AG10803 (cell line): ENCODE results near the gene SBNO2.

Experiments used
- DNase-seq: peaks from one replicate; pipeline ENCODE4 v3.0.0; 2010; ENCODE audit warnings: low read depth
- H3K4me3 ChIP-seq: 2 replicates; pipeline ENCODE4 v1.5.1; 2011; ENCODE audit warnings: mild to moderate bottlenecking, low read length, control low read depth
- TF ChIP-seq, protein P1 (sequence below): conservative IDR thresholded peaks from 2 replicates; pipeline ENCODE4 v1.5.1; 2011; ENCODE audit warnings: mild to moderate bottlenecking, low read length, control low read depth, inconsistent platforms

SBNO2 gene

DNA sequence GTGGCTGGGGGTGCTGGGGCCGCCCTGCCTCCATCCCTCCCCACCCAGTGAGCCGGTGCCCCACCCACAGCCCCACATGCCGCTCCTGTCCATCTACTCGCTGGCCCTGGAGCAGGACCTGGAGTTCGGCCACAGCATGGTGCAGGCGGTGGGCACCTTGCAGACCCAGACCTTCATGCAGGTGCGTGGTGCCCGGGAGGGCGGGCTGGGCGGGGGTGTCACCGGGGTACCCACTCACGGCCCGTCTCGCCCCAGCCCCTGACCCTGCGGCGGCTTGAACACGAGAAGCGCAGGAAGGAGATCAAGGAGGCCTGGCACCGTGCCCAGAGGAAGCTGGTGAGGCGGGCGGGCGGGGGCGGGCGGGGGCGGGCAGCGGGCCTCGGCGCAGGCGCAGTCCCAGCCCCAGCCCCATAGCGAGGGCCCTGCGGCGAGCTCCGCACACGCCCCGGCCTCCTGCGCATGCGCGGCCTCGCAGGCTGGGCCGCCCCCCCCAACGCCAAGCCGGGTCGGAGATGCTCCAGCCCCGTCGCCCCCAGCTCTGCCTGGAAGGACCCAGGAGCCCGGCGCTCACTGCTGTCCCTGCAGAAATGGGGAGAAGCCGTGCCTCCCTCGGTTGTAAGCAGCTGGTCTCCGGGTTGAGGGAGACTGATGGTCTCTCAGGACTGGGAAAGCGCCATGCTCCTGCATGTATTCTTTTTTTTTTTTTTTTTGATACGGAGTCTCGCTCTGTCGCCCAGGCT, 99.4 kb downstream of the SBNO2 start:
- DNase-seq: no peak
- H3K4me3 ChIP-seq: no peak overlapping the region
- TF ChIP-seq, protein P1, sequence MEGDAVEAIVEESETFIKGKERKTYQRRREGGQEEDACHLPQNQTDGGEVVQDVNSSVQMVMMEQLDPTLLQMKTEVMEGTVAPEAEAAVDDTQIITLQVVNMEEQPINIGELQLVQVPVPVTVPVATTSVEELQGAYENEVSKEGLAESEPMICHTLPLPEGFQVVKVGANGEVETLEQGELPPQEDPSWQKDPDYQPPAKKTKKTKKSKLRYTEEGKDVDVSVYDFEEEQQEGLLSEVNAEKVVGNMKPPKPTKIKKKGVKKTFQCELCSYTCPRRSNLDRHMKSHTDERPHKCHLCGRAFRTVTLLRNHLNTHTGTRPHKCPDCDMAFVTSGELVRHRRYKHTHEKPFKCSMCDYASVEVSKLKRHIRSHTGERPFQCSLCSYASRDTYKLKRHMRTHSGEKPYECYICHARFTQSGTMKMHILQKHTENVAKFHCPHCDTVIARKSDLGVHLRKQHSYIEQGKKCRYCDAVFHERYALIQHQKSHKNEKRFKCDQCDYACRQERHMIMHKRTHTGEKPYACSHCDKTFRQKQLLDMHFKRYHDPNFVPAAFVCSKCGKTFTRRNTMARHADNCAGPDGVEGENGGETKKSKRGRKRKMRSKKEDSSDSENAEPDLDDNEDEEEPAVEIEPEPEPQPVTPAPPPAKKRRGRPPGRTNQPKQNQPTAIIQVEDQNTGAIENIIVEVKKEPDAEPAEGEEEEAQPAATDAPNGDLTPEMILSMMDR: no peak

DNA sequence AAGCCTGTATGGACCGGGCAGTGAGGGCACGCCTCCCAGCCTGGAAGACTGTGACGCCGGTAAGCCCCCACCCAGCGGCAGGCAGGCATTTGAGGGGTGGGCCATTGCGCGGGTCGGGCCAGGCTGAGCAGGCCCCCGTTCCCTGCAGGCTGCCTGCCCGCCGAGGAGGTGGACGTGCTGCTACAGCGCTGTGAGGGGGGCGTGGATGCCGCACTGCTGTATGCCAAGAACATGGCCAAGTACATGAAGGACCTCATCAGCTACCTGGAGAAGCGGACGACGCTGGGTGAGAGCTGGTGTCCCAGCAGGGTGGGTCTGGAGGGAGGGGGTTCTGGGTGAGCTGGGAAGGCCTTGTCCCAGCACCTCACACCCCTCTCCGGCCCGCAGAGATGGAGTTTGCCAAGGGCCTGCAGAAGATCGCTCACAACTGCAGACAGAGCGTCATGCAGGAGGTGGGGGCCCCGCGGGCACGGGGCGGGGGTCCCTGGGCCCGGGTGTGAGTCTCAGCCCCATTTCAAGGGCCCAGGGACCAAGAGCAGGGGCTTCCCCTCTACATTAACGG, 100.0 kb downstream of the SBNO2 start:
- no peak for DNase-seq
- TF ChIP-seq, protein P1: no peak
- no peak overlapping the region for H3K4me3 ChIP-seq

DNA sequence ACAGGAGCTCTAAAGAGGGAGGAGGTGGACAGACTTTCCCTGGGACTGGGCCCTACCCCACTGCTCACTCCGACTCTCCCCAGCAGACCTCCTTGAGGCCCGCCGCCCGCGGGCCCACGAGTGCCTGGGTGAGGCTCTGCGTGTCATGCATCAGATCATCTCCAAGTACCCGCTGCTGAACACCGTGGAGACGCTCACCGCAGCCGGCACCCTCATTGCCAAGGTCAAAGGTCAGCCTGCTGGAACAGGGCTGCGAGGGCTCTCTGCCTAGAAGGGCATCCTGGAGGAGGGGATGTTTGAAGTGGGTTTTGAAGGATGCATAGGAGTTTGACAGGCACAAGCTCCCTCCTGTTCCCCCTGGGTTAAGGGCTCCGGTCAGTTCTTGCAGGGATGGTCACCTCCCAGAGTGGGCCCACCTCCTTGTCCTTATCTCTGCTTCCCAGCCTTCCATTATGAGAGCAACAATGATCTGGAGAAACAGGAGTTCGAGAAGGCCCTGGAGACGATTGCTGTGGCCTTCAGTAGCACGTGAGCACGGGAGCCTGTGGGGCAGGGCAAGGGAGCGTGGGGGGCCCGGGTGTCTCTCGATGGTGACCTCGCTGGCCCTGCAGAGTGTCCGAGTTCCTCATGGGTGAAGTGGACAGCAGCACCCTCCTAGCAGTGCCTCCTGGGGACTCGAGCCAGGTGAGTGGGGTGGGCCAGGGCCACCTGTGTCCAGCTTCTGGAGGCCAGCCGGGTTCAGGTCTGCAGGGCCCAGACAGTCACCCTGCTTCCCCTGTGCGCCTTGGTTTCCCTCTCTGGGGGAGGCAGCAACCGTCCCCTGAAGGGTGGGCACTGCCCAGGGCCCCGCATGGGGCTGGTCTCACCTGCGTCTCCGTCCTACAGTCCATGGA, 100.8 kb downstream of the SBNO2 start:
- TF ChIP-seq, protein P1: no peak
- no peak for DNase-seq
- H3K4me3 ChIP-seq: no peak overlapping the region

DNA sequence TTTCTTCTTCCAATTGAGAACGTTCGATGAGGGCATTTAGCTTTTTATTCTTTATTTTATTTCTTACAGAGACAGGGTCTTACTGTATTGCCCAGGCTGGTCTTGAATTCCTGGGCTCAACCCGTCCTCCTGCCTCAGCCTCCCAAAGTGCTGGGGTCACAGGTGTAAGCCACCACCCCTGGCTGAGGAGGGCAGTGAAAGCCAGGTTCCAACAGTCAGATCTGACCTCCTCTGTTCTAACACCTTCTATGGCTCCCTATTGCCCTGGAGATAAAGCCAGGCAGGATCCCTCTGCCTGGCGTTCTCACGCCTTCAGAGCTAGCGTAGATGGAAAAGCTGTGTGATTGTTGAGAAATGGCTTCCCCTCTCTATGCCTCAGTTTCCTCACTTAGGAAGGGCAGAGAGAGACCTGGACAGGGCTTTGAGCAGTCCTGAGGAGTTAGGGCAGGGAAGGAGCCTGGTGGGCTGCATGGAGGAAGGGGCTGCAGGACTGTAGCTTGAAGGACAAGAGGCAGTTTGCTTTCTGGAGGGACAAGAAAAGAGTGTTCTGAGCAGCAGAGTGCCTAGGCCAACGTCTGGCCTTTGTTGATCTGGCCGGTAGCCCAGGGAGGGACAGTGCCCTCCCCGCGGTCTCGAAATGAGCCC, 101.6 kb downstream of the SBNO2 start:
- TF ChIP-seq, protein P1: no peak
- DNase-seq: no peak
- H3K4me3 ChIP-seq: no peak overlapping the region

DNA sequence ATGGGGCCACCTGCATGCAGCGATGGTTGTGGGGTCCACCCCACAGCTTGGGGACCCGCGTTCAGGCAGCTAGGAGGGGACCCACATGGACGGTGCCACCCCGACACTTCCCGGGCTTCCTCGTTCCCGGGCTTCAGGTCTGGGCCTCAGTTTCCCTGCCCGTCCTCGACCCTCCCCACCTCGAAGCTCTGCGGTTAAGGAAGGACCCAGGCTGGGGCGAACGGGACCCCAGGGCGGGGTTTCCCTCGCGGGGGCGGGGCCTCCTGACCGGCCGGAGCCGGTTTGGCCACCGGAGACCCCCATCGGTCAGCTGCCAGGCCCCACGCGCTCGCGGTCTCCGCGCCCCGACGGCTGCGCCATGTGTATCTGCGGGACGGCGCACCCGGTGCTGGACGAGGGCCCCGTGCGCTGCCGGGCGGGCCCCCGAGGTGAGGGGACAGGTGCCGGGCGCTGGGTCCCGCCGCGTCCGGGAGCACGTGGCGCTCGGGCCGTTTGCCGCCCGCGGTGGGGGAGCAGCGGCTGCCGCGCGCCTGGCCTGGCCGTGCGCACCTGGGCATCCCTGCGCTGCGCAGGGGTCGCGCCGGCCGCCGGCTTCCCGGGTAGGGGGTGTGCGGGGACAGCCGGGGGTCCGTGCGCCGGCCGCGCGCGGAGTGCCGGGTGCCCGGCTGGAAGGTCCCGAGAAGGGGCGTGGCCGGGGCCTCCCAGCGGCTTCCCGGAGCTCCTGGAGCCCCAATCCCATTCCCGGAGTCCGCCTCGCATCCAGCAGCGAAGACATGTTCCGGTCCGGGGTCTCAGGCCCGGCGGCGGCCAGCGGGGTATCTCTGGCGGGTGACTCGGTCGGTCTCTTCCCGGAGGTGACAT, 102.9 kb downstream of the SBNO2 start:
- no peak for DNase-seq
- TF ChIP-seq, protein P1: no peak
- no peak overlapping the region for H3K4me3 ChIP-seq

DNA sequence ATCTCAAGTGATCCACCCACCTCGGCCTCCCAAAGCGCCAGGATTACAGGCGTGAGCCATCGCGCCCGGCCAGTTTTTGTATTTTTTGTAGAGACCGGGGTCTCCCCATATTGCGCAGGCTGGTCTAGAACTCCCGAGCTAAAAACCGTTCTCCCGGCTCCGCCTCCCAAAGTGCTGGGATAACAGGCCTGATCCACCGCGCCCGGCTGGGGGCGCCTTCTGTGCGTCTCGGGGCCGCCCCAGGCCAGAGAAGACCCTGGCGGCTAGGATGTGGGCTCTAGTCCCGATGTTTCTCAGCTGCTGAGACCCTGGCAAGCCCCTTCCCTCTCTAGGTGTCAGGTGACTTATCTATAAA, 103.5 kb downstream of the SBNO2 start:
- TF ChIP-seq, protein P1: peak; percentile 23; the same call in 1 of the 2 replicates
- no peak overlapping the region for H3K4me3 ChIP-seq
- DNase-seq: no peak
